ENCODE results near the gene ZGPAT. TPM values are rescaled to one million over a fixed set of nuclear protein-coding genes. Genes with fewer than 3 reads are reported as not detected.

Gene ZGPAT
- total and polyA plus RNA-seq, 2 of the 13 experiments (the other 11 are each of a cell fraction or from before 2014, with no cell fraction given) = 23.0 to 41.9 TPM

- TF ChIP-seq, protein P1, sequence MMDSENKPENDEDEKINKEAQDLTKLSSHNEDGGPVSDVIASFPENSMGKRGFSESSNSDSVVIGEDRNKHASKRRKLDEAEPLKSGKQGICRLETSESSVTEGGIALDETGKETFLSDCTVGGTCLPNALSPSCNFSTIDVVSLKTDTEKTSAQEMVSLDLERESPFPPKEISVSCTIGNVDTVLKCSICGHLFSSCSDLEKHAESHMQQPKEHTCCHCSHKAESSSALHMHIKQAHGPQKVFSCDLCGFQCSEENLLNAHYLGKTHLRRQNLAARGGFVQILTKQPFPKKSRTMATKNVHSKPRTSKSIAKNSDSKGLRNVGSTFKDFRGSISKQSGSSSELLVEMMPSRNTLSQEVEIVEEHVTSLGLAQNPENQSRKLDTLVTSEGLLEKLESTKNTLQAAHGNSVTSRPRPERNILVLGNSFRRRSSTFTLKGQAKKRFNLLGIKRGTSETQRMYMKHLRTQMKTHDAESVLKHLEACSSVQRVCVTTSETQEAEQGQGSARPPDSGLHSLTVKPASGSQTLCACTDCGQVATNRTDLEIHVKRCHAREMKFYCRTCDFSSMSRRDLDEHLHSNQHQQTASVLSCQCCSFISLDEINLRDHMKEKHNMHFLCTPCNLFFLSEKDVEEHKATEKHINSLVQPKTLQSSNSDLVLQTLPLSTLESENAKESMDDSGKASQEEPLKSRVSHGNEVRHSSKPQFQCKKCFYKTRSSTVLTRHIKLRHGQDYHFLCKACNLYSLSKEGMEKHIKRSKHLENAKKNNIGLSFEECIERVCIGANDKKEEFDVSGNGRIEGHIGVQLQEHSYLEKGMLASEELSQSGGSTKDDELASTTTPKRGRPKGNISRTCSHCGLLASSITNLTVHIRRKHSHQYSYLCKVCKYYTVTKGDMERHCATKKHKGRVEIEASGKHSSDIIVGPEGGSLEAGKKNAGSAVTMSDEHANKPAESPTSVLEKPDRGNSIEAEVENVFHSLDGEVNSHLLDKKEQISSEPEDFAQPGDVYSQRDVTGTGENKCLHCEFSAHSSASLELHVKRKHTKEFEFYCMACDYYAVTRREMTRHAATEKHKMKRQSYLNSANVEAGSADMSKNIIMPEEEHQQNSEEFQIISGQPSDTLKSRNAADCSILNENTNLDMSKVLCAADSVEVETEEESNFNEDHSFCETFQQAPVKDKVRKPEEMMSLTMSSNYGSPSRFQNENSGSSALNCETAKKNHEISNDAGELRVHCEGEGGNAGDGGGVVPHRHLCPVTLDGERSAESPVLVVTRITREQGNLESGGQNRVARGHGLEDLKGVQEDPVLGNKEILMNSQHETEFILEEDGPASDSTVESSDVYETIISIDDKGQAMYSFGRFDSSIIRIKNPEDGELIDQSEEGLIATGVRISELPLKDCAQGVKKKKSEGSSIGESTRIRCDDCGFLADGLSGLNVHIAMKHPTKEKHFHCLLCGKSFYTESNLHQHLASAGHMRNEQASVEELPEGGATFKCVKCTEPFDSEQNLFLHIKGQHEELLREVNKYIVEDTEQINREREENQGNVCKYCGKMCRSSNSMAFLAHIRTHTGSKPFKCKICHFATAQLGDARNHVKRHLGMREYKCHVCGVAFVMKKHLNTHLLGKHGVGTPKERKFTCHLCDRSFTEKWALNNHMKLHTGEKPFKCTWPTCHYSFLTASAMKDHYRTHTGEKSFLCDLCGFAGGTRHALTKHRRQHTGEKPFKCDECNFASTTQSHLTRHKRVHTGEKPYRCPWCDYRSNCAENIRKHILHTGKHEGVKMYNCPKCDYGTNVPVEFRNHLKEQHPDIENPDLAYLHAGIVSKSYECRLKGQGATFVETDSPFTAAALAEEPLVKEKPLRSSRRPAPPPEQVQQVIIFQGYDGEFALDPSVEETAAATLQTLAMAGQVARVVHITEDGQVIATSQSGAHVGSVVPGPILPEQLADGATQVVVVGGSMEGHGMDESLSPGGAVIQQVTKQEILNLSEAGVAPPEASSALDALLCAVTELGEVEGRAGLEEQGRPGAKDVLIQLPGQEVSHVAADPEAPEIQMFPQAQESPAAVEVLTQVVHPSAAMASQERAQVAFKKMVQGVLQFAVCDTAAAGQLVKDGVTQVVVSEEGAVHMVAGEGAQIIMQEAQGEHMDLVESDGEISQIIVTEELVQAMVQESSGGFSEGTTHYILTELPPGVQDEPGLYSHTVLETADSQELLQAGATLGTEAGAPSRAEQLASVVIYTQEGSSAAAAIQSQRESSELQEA (CRISPR knock-in tag; IDR thresholded peaks at IDR 0.05; ENCODE audit: not compliant biosample characterization) = no peak
- TF ChIP-seq ZNF572 (CRISPR knock-in tag; IDR thresholded peaks at IDR 0.05) (no peak), AGO1 (IDR thresholded peaks at IDR 0.05; ENCODE audit: low read depth, low read length, poor library complexity, severe bottlenecking) (peak; percentile 86), ARNT2 (CRISPR knock-in tag; IDR thresholded peaks at IDR 0.05; ENCODE audit: low read depth) (no peak), ZNF737 (CRISPR knock-in tag; IDR thresholded peaks at IDR 0.05; ENCODE audit: borderline replicate concordance) (0 out of 2 replicates have a peak, but pooled peaks have one; percentile 14), ZMYM3 (CRISPR knock-in tag; IDR thresholded peaks at IDR 0.05) (no peak), HNF4A (CRISPR knock-in tag; IDR thresholded peaks at IDR 0.05) (no peak), TOE1 (CRISPR knock-in tag; IDR thresholded peaks at IDR 0.05) (no peak)
These were observed 25.8 kb downstream of the ZGPAT start (continued) for GRCh38 chr20:63733579-63734081.
